GM10266 (cell line): ENCODE measurements around the gene DLG5.

Experiments used
- DNase-seq: peaks from one replicate; pipeline ENCODE4 v3.0.0; 2012; ENCODE audit errors: extremely low spot score
- TF ChIP-seq, protein P1 (sequence below): IDR thresholded peaks from 2 replicates; pipeline ENCODE4 v1.5.1; 2012; ENCODE audit warnings: mild to moderate bottlenecking, low read depth; ENCODE audit not compliant: control insufficient read depth, insufficient read depth; ENCODE audit errors: missing control alignments

DLG5 gene

DNA sequence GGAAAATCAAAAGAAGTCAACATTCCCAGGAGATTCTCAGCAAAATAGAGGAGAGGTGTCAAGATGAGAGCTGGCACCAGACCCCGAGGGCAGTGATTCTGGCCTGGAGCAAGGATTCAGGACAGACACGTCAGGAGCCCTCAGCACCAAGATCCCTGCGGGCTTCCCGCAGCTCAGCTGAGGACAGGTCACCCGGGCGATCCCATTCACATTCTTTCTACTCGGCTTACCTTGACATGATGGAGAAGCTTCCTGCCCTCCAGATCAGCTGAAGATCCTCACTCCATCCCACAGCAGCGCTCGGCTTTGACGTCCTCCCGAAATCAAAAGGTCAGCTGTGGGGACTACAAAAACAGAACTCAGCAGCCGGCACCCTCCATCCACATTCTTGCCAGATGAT is 139.1 kb downstream of the DLG5 start:
- TF ChIP-seq, protein P1, sequence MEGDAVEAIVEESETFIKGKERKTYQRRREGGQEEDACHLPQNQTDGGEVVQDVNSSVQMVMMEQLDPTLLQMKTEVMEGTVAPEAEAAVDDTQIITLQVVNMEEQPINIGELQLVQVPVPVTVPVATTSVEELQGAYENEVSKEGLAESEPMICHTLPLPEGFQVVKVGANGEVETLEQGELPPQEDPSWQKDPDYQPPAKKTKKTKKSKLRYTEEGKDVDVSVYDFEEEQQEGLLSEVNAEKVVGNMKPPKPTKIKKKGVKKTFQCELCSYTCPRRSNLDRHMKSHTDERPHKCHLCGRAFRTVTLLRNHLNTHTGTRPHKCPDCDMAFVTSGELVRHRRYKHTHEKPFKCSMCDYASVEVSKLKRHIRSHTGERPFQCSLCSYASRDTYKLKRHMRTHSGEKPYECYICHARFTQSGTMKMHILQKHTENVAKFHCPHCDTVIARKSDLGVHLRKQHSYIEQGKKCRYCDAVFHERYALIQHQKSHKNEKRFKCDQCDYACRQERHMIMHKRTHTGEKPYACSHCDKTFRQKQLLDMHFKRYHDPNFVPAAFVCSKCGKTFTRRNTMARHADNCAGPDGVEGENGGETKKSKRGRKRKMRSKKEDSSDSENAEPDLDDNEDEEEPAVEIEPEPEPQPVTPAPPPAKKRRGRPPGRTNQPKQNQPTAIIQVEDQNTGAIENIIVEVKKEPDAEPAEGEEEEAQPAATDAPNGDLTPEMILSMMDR: no peak
- no peak for DNase-seq

DNA sequence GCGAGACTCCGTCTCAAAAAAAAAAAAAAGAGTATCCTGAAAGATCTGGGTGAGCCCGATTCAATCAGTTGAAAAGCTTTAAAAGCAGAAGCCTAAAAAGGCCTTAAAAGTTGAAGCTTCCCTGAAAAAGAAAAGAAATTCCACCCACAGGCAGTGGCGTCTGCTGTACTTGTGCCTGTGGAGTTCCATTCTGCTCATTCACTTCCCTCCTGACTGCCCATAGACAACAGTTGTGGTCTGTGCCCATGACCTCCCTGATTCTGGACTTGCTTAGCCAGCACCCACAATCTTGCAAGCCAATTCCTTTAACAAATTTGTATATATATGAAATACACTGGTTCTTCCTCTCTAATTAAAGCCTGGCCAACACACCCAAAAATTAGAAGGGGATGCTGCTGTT is 141.7 kb downstream of the DLG5 start:
- TF ChIP-seq, protein P1: no peak
- no peak for DNase-seq

DNA sequence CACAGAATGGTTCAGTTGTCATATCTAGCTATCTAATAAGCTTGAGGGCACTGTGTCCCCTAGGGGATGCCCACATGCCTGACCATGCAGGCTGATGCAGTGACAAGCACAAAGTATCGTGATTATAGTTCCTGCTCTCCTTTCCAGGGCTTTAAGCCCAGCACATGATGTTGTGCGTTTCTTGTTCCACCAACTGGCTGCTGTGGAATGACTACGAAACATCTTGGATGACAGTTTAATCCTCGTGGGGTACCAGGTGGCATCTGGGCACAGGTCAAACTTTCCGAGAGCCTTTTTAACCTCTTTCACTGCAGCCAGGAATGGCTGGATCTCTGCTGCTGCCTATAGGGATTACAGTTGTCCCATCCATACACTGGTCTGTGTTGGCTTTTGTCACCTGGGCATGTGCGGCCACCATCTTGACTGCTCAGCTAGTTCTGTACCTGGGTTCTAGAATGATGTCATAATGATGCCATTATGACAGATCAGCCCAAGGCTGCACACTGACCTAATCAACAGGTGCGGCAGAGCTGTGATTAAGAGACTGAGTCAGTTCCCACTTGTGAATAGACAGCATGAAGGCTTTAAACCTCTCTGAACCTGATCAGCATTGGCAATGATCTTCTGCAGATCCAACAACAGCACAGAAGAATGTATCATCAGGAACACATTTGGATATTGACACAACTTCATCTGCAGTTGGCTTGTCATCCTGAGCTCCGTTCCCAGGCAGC is 144.1 kb downstream of the DLG5 start:
- TF ChIP-seq, protein P1: no peak

DNA sequence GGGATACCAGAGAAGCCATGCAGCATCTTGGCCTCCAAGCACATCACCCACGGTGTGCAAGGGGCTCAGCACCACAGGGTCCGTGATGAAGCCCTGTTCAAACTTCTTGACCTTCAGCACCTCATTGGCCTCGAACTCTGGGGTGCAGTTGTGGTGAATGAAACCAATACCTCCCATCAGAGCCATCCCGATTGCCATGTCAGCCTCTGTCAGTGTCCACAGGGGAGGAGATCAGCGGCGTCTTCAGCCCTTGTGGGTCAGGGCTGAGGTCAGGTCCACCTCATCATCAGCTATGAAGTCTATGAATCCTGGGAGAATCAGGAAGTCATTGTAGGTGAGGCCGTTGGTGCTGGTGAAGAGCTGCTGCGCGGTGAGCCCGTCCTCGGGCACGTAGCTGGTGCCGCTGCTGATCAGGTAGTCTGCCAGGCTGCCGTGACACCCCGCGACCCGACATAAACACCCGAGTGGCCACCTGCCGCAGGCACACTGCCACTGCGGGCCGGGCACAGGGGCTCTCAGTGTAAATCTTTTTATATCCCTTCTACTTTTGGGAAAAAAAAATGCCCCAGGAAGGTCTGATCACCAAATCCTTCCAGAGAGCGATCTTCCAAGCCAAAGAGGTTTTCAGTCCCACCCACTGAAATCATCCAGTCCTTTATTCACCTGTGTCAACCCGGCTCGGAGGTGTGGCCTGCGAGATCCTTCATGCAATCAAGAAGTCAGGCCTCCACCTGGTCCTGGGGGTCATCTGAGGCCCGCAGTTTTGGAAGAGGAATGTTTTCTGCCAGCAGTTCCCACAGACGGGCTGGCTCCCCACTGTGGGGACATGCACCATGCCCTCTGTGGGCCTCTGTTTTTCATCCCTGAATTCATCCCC is 144.9 kb downstream of the DLG5 start:
- TF ChIP-seq, protein P1: no peak

More for the DNA sequence above, 144.1 kb downstream of the DLG5 start:
- no peak for DNase-seq

DNA sequence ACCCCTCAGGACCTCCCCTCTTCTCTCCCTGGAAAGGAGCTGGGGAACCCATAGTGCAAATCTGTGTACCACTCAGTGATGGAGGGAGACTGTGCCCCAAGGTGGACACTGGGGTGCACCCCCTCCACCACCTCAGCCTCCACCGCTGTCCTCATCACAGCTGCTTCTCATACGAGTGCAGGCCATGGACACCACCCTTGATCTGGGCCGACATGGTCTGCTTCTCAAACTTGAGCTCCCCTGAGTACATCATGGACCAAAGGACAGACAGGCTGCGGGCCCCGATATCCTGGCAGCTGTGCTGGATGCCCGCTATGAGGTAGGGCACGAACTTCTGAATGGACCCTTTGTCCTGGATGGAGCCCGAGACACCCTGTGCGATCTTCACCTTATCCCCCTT is 146.4 kb downstream of the DLG5 start:
- TF ChIP-seq, protein P1: no peak

More for the DNA sequence above, 144.9 kb downstream of the DLG5 start:
- no peak for DNase-seq

DNA sequence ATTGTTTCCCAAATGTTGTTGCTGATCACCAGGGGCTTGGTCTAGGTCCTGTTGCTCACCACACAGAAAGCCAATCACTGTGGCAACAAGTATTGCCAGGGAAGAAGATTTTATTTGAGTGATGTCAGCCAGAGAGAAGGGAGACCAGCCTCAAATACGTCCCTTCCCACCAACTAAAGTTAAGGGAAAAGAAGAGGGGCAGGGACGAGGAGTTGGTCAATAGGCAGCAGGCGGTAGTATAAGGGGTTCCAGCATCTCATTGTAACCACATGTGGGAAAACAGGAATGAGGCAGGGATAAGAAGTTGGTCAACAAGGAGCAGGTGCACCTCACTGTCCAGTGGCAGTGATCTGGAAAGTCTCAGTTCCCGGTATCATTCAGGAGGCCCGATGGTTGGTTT is 150.1 kb downstream of the DLG5 start:
- TF ChIP-seq, protein P1: no peak

More for the DNA sequence above, 146.4 kb downstream of the DLG5 start:
- no peak for DNase-seq

More for the DNA sequence above, 150.1 kb downstream of the DLG5 start:
- DNase-seq: no peak
